GM12865 (cell line): ENCODE data around the gene TMEM87B.
"Not testable (repeated sequence)": the region's sequence is repeated elsewhere in the genome, so short reads cannot be mapped to it uniquely, and the experiment has no call there.

Source experiments
- DNase-seq: peaks from one replicate; pipeline ENCODE4 v3.0.0; 2010; ENCODE audit warnings: low read depth
- H3K4me3 ChIP-seq: 2 replicates; pipeline ENCODE4 v1.5.1; 2011; ENCODE audit warnings: mild to moderate bottlenecking, low read depth, low read length, control low read depth
- TF ChIP-seq, protein P1 (sequence below): IDR thresholded peaks from 2 replicates; pipeline ENCODE4 v1.5.1; 2011; ENCODE audit warnings: low read length, control low read depth, low read depth, inconsistent platforms; ENCODE audit not compliant: insufficient read depth; ENCODE audit errors: missing control alignments

The TMEM87B gene

DNA sequence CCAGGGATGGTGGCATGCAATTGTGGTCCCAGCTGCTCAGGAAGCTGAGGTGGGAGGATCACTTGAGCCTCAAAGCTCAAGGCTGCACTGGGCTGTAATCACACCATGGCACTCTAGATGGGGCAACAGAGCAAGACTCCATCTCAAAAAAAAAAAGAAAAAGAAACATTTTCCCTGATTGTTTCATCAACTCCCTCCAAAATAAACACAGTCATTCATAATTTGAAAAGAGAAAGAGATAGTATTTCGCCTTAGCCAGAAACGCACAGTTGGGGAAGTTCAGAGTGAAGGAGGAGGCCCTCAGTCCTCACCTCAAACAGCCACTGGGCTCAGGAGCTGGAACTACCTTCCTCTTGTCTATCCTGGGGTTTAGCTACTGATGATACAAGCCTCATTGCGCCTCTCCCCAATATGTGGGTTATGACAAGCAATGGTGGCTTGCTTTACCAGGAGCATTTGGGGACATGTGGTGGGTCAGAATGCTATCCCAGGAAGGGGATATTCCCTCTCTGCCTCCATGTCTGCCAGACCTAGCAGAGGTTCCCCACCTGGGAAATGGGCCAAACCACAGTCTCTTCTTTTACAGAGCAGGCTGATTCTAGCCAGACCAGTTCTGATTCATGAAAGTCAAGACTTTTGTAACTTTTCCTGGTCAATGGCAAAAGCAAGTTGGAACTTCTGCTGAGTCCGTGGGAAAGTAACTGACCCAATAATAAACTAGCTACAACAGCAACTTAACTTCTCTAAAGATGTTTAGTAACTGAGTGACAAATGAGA is 22.2 kb upstream of the TMEM87B start:
- no peak for DNase-seq
- TF ChIP-seq, protein P1, sequence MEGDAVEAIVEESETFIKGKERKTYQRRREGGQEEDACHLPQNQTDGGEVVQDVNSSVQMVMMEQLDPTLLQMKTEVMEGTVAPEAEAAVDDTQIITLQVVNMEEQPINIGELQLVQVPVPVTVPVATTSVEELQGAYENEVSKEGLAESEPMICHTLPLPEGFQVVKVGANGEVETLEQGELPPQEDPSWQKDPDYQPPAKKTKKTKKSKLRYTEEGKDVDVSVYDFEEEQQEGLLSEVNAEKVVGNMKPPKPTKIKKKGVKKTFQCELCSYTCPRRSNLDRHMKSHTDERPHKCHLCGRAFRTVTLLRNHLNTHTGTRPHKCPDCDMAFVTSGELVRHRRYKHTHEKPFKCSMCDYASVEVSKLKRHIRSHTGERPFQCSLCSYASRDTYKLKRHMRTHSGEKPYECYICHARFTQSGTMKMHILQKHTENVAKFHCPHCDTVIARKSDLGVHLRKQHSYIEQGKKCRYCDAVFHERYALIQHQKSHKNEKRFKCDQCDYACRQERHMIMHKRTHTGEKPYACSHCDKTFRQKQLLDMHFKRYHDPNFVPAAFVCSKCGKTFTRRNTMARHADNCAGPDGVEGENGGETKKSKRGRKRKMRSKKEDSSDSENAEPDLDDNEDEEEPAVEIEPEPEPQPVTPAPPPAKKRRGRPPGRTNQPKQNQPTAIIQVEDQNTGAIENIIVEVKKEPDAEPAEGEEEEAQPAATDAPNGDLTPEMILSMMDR: no peak
- no peak overlapping the region for H3K4me3 ChIP-seq

DNA sequence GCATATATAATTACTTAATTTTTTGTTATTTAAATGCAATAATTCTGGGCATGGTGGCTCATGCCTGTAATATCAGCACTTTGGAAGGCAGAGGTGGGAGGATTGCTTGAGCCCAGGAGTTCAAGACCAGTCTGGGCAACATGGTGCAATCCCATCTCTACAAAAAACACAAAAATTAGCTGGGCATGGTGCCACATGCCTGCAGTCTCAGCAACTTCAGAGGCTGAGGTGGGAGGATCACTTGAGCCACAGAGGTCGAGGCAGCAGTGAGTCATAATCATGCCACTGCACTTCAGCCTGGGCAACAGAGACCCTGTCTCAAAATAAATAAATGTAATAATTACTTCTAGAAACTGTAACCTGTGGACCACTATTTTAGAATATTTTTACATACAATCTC is 21.5 kb upstream of the TMEM87B start:
- TF ChIP-seq, protein P1: no peak
- H3K4me3 ChIP-seq: no peak overlapping the region
- DNase-seq: no peak

DNA sequence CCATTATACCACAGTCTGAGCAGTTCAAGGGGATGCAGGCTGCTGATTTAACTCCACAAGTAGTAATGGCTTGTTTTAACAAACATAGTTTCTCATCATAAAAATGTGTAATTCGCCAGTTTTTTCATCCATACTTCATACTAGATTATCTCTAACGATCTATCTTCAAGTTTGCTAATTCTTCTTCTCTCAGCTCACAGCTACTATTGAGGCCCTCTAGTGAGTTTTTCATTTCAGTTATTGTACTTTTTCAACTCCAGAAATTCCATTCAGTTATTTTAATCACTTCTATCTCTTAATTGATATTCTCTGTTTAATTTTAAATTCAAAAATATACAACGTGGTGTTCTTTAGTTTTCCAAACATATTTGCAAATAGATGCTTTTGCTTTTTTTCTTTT is 20.1 kb upstream of the TMEM87B start:
- TF ChIP-seq, protein P1: no peak
- DNase-seq: no peak
- H3K4me3 ChIP-seq: no peak overlapping the region

DNA sequence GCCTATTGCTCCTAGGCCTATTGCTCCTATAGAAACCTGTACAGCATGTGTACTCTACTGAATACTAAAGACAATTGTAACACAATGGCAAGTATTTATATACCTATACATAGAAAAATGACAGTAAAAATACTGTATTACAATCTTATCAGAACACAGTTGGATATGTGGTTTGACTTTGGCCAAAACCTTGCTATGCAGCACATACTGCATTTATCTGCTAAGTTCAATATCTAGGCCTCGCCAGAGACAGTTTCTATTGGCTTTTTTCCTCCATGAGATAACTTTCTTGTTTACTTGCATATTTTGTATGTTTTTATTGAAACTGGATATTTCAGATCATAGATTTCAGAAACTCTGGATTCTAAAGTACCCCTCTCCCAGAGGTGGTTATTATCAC is 19.3 kb upstream of the TMEM87B start:
- no peak for DNase-seq
- TF ChIP-seq, protein P1: no peak
- no peak overlapping the region for H3K4me3 ChIP-seq

DNA sequence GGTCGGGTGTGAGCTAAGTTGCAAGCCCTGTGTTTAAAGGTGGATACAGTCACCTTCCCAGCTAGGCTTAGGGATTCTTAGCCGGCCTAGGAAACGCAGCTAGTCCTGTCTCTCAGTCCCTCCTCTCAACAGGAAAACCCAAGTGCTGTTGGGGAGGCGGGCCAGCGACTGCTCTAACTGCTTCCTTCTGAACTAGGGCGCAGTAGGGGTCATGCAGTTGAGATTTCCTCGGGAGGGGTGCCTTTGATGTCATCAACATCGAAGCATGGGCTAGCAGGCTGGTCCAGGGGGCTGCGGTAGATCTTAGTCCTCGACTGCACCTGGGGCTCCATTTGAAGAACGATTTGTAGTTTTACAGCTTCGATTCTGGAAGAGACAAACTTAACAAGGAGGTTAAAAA is 15.5 kb upstream of the TMEM87B start:
- not testable (repeated sequence) for H3K4me3 ChIP-seq, DNase-seq

DNA sequence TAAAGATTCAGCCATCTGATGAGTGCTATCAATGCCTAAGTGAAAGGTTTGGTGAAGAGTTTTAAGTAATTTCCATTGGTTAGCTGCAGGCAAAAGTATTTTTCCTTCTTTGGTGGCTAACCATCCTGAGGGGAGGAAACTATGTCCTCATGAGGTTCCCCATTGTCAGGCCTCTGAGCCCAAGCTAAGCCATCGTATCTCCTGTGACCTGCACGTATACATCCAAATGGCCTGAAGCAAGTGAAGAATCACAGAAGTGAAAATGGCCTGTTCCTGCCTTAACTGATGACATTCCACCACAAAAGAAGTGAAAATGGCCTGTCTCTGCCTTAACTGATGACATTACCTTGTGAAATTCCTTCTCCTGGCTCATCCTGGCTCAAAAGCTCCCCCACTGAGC is 15.0 kb upstream of the TMEM87B start:
- not testable (repeated sequence) for H3K4me3 ChIP-seq, DNase-seq

DNA sequence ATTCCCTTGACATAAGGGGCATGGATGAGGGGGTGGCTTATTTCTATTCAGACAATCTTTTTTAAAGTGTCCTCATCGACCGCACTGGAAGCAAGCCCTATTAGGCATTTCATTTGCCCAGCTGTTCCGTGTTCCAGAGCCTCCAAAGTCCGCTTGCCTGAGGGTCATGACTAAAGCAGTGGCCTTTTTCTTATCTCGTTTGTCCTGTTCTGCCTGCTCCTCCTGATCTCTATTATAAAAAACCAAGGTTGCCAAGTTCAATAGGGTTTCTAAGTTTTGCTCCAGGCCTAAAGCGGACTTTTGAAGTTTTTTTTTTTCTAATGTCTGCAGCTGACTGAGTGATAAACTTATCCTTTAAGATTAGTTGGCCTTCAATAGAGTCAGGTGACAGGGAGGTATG is 13.6 kb upstream of the TMEM87B start:
- not testable (repeated sequence) for H3K4me3 ChIP-seq, DNase-seq

DNA sequence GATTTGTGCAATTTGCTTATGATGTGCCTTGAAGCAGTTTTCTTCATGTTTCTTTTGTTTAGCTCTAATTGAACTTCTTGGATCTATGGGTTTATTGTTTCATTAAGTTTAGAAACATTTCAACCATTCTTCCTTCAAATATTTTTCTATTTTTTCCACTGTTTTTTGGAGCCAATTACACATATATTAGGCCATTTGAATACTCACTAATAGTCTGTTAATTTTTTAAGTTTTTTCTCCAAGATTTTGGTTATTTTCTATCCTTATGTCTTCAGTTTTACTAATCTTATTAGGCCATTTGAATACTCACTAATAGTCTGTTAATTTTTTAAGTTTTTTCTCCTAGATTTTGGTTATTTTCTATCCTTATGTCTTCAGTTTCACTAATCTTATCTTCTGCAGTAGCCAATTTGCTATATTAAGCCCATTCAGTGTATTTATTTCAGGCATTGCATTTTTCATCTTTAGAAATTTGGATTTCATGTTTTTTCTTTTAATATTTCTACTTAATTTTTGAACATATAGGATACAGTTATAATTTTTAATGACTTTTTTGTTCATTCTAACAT is 9.5 kb upstream of the TMEM87B start:
- no peak overlapping the region for H3K4me3 ChIP-seq
- TF ChIP-seq, protein P1: no peak
- no peak for DNase-seq
